ENCODE results near the gene ENAH. TPM values are rescaled to one million over a fixed set of nuclear protein-coding genes. Genes with fewer than 3 reads are reported as not detected.
A peak's percentile ranks its signal among the peaks of the same experiment; 100 is the strongest.
"Not testable (repeated sequence)": the region's sequence is repeated elsewhere in the genome, so short reads cannot be mapped to it uniquely, and the experiment has no call there.

The ENAH gene
- total RNA-seq, 1 donor from 2014 or later = 137 TPM

GRCh38 chr1:225519166-225519863, 133.6 kb downstream of the ENAH start:
- TF ChIP-seq CTCF (IDR thresholded peaks at IDR 0.05; ENCODE audit: unreplicated experiment) = no peak
- Mint-ChIP-seq H3K36me3 (peaks cover 16% of the 10 kb centered on the region), H3K4me1 (peaks cover 7% of the 10 kb centered on the region), H3K4me3 (peak overlapping the region; percentile 6), H3K27ac (peak overlapping the region; percentile 77), H3K9me3 (no peaks in the 10 kb centered on the region), H3K27me3 (ENCODE audit: low read depth) (no peaks in the 10 kb centered on the region)
- peak in 1 of 2 experiments; percentile 48 for DNase-seq (ENCODE audit: low spot score in 2 of 2, unreplicated experiment in 2 of 2)

- Mint-ChIP-seq H3K4me1 (peaks cover 7% of the 10 kb centered on the region), H3K4me3 (no peak overlapping the region), H3K36me3 (peaks cover 23% of the 10 kb centered on the region), H3K9me3 (no peaks in the 10 kb centered on the region), H3K27me3 (ENCODE audit: low read depth) (no peaks in the 10 kb centered on the region), H3K27ac (no peak overlapping the region)
- TF ChIP-seq CTCF (IDR thresholded peaks at IDR 0.05; ENCODE audit: unreplicated experiment) = no peak
- DNase-seq (ENCODE audit: low spot score in 2 of 2, unreplicated experiment in 2 of 2) = no peak
Observed at GRCh38 chr1:225517697-225518096, 135.2 kb downstream of the ENAH start.

- no peak for TF ChIP-seq CTCF (IDR thresholded peaks at IDR 0.05; ENCODE audit: unreplicated experiment)
- no peak overlapping the region for H3K27ac Mint-ChIP-seq
- DNase-seq (ENCODE audit: low spot score in 2 of 2, unreplicated experiment in 2 of 2) = no peak
- no peaks in the 10 kb centered on the region for H3K9me3 Mint-ChIP-seq
- peaks cover 7% of the 10 kb centered on the region for H3K4me1 Mint-ChIP-seq
- peaks cover 25% of the 10 kb centered on the region for H3K36me3 Mint-ChIP-seq
- no peaks in the 10 kb centered on the region for H3K27me3 Mint-ChIP-seq (ENCODE audit: low read depth)
- H3K4me3 Mint-ChIP-seq = no peak overlapping the region
Observed at GRCh38 chr1:225517221-225517620, 135.7 kb downstream of the ENAH start.

- Mint-ChIP-seq H3K4me1 (peaks cover 7% of the 10 kb centered on the region), H3K27me3 (ENCODE audit: low read depth) (no peaks in the 10 kb centered on the region), H3K36me3 (peaks cover 32% of the 10 kb centered on the region), H3K9me3 (no peaks in the 10 kb centered on the region), H3K4me3 (no peak overlapping the region), H3K27ac (no peak overlapping the region)
- DNase-seq (ENCODE audit: low spot score in 2 of 2, unreplicated experiment in 2 of 2) = no peak
- no peak for TF ChIP-seq CTCF (IDR thresholded peaks at IDR 0.05; ENCODE audit: unreplicated experiment)
Observed at GRCh38 chr1:225514671-225515081, 138.2 kb downstream of the ENAH start.

GRCh38 chr1:225513576-225513975, 139.3 kb downstream of the ENAH start:
- not testable (repeated sequence) for H3K9me3 Mint-ChIP-seq; H3K4me1 Mint-ChIP-seq; H3K4me3 Mint-ChIP-seq; H3K27me3 Mint-ChIP-seq (ENCODE audit: low read depth); DNase-seq (ENCODE audit: low spot score in 2 of 2, unreplicated experiment in 2 of 2)
- peak overlapping the region; percentile 40 for H3K27ac Mint-ChIP-seq
- H3K36me3 Mint-ChIP-seq = peaks cover 33% of the 10 kb centered on the region

GRCh38 chr1:225511828-225512381, 141.0 kb downstream of the ENAH start:
- H3K36me3 Mint-ChIP-seq = peaks cover 29% of the 10 kb centered on the region
- H3K27me3 Mint-ChIP-seq (ENCODE audit: low read depth) = no peaks in the 10 kb centered on the region
- H3K4me3 Mint-ChIP-seq = no peak overlapping the region
- DNase-seq (ENCODE audit: low spot score in 2 of 2, unreplicated experiment in 2 of 2) = no peak
- H3K4me1 Mint-ChIP-seq = no peaks in the 10 kb centered on the region
- no peak overlapping the region for H3K27ac Mint-ChIP-seq
- no peaks in the 10 kb centered on the region for H3K9me3 Mint-ChIP-seq
- TF ChIP-seq CTCF (IDR thresholded peaks at IDR 0.05; ENCODE audit: unreplicated experiment) = no peak

- H3K36me3 Mint-ChIP-seq = peaks cover 31% of the 10 kb centered on the region
- not testable (repeated sequence) for H3K4me3 Mint-ChIP-seq; H3K27ac Mint-ChIP-seq; H3K27me3 Mint-ChIP-seq (ENCODE audit: low read depth); H3K4me1 Mint-ChIP-seq; H3K9me3 Mint-ChIP-seq; DNase-seq (ENCODE audit: low spot score in 2 of 2, unreplicated experiment in 2 of 2)
Observed at GRCh38 chr1:225510740-225511139, 142.2 kb downstream of the ENAH start.
